H1 (cell line): Measurements from ENCODE around the gene HOXB7. TPM values are rescaled to one million over a fixed set of nuclear protein-coding genes. Genes with fewer than 3 reads are reported as not detected.
A peak's percentile ranks its signal among the peaks of the same experiment; 100 is the strongest.

ENCODE experiments used
- CTCF ChIA-PET: fragments of 300-600 bp; sonication (Branson Sonifier 250); formaldehyde crosslinking; loops from one replicate; lab custom pipeline; 2021; ENCODE audit not compliant: partially characterized antibody; lab: Charles Lee
- POLR2A ChIA-PET: fragments of 300-600 bp; sonication (Branson Sonifier 250); formaldehyde crosslinking; loops from one replicate; lab custom pipeline; 2021; ENCODE audit warnings: inconsistent platforms; ENCODE audit not compliant: partially characterized antibody; lab: Charles Lee
- DNase-seq, 2 experiments: peaks; one replicate each; pipeline versions ENCODE4 v3.0.0 to v3.0.0-alpha.2; 2010 to 2022; ENCODE audit warnings: low spot score in 2 of 2, low read depth in 1 of 2, mixed read lengths in 1 of 2
- FAIRE-seq: peaks from 2 replicates; lab custom pipeline; 2011; peaks lifted over from hg19 to GRCh38; lab: Jason Lieb, UNC
- H2AFZ ChIP-seq: 2 replicates; pipeline ENCODE4 v1.8.1; 2012; ENCODE audit warnings: low read length, inconsistent platforms
- H2AK5ac ChIP-seq: 2 replicates; pipeline ENCODE4 v1.6.1; 2013; ENCODE audit warnings: low read depth, low read length
- H2BK120ac ChIP-seq: replicated peaks from 2 replicates; pipeline ENCODE3; 2013; ENCODE audit warnings: low read depth, low read length, inconsistent platforms
- H2BK12ac ChIP-seq: 2 replicates; pipeline ENCODE4 v1.6.1; 2013; ENCODE audit warnings: low read depth, low read length
- H2BK15ac ChIP-seq: 2 replicates; pipeline ENCODE4 v1.6.1; 2013; ENCODE audit warnings: low read length
- H2BK20ac ChIP-seq: 2 replicates; pipeline ENCODE4 v1.6.1; 2013; ENCODE audit warnings: low read length
- H2BK5ac ChIP-seq: 2 replicates; pipeline ENCODE4 v1.6.1; 2013; ENCODE audit warnings: low read depth, low read length
- H3K14ac ChIP-seq: 2 replicates; pipeline ENCODE4 v1.6.1; 2013; ENCODE audit warnings: inconsistent platforms; ENCODE audit not compliant: insufficient read length
- H3K18ac ChIP-seq: 2 replicates; pipeline ENCODE4 v1.6.1; 2013; ENCODE audit warnings: low read length; ENCODE audit errors: extremely low read depth
- H3K23ac ChIP-seq: 2 replicates; pipeline ENCODE4 v1.6.1; 2013; ENCODE audit warnings: inconsistent platforms; ENCODE audit not compliant: insufficient read length
- H3K23me2 ChIP-seq: 2 replicates; pipeline ENCODE4 v1.6.1; 2013; ENCODE audit warnings: low read depth, low read length
- H3K27ac ChIP-seq: 2 replicates; pipeline ENCODE4 v1.6.1; 2011; ENCODE audit warnings: low read depth, low read length, inconsistent platforms
- H3K27me3 ChIP-seq, 4 experiments: replicated peaks in 1 of 4; 1 replicate in 1 of 4; 2 replicates in 3 of 4; pipeline versions ENCODE4 v1.6.1 to v1.8.1; 2011 to 2013; ENCODE audit warnings: low read length in 3 of 4, mild to moderate bottlenecking in 3 of 4, inconsistent platforms in 2 of 4, mixed read lengths in 2 of 4, moderate library complexity in 1 of 4; ENCODE audit not compliant: control insufficient read depth in 3 of 4, insufficient read depth in 3 of 4; ENCODE audit errors: extremely low read depth in 1 of 4
- H3K36me3 ChIP-seq, 4 experiments: 2 replicates each; pipeline versions ENCODE4 v1.6.1 to v1.8.1; 2011 to 2013; ENCODE audit warnings: mild to moderate bottlenecking in 4 of 4, low read length in 3 of 4, moderate library complexity in 2 of 4, control low read depth in 1 of 4, inconsistent platforms in 1 of 4; ENCODE audit not compliant: insufficient read depth in 4 of 4, control insufficient read depth in 2 of 4
- H3K4ac ChIP-seq: replicated peaks from 2 replicates; pipeline ENCODE3; 2013; ENCODE audit warnings: low read length, low read depth, mixed read lengths, inconsistent platforms; ENCODE audit not compliant: insufficient read length
- H3K4me1 ChIP-seq, 4 experiments: replicated peaks in 1 of 4; 1 replicate in 1 of 4; 2 replicates in 3 of 4; pipeline versions ENCODE4 v1.6.1 to v1.8.1; 2011 to 2013; ENCODE audit warnings: low read length in 3 of 4, inconsistent platforms in 2 of 4, mixed read lengths in 1 of 4; ENCODE audit not compliant: insufficient read depth in 4 of 4, control insufficient read depth in 3 of 4
- H3K4me2 ChIP-seq, 2 experiments: 2 replicates each; pipeline versions ENCODE4 v1.6.1 to v1.8.1; 2011 to 2013; ENCODE audit warnings: low read depth in 2 of 2, low read length in 2 of 2, control low read depth in 1 of 2, inconsistent platforms in 1 of 2, mild to moderate bottlenecking in 1 of 2; ENCODE audit not compliant: insufficient read depth in 1 of 2
- H3K4me3 ChIP-seq, 4 experiments: fragments of 200-600, 300-600 bp in 1 of 4; sonication (generic), shearing (Covaris generic), sonication (Bioruptor Twin) in 1 of 4; 2 replicates each; pipeline versions ENCODE4 v1.5.1 to v1.8.1; 2011 to 2016; ENCODE audit warnings: low read length in 4 of 4, low read depth in 3 of 4, control low read depth in 2 of 4, inconsistent platforms in 2 of 4, mild to moderate bottlenecking in 2 of 4, mixed read lengths in 1 of 4, moderate library complexity in 1 of 4; ENCODE audit not compliant: insufficient read depth in 2 of 4; ENCODE audit errors: extremely low read depth in 1 of 4
- H3K56ac ChIP-seq: replicated peaks from 2 replicates; pipeline ENCODE3; 2013; ENCODE audit warnings: low read depth, mild to moderate bottlenecking, mixed read lengths, low read length, inconsistent platforms; ENCODE audit not compliant: insufficient read length
- H3K79me1 ChIP-seq: 2 replicates; pipeline ENCODE4 v1.6.1; 2013; ENCODE audit warnings: low read depth, low read length, control low read depth
- H3K79me2 ChIP-seq, 2 experiments: 2 replicates each; pipeline versions ENCODE4 v1.6.1 to v1.8.1; 2012 to 2013; ENCODE audit warnings: low read length in 2 of 2, mild to moderate bottlenecking in 2 of 2, inconsistent platforms in 1 of 2; ENCODE audit not compliant: insufficient read depth in 2 of 2, control insufficient read depth in 1 of 2
- H3K9ac ChIP-seq, 4 experiments: replicated peaks in 1 of 4; 1 replicate in 1 of 4; 2 replicates in 3 of 4; pipeline versions ENCODE4 v1.6.1 to v1.8.1; 2011 to 2013; ENCODE audit warnings: low read depth in 3 of 4, low read length in 3 of 4, control low read depth in 2 of 4, mild to moderate bottlenecking in 2 of 4, moderate library complexity in 2 of 4, inconsistent platforms in 1 of 4; ENCODE audit errors: extremely low read depth in 1 of 4
- H3K9me3 ChIP-seq, 2 experiments: 2 replicates each; pipeline versions ENCODE4 v1.6.1 to v1.8.1; 2012 to 2013; ENCODE audit warnings: mild to moderate bottlenecking in 2 of 2, moderate library complexity in 2 of 2, control low read depth in 1 of 2, inconsistent platforms in 1 of 2, low read depth in 1 of 2, low read length in 1 of 2, mixed read lengths in 1 of 2; ENCODE audit not compliant: insufficient read depth in 2 of 2
- H4K20me1 ChIP-seq, 2 experiments: replicated peaks in 1 of 2; 2 replicates each; pipeline versions ENCODE3 to v1.8.1; 2011 to 2013; ENCODE audit warnings: inconsistent platforms in 2 of 2, low read length in 2 of 2, mild to moderate bottlenecking in 1 of 2; ENCODE audit not compliant: insufficient read depth in 2 of 2, control insufficient read depth in 1 of 2
- H4K5ac ChIP-seq: 2 replicates; pipeline ENCODE4 v1.6.1; 2013; ENCODE audit warnings: low read length, low read depth, mixed read lengths, inconsistent platforms; ENCODE audit not compliant: insufficient read length
- H4K8ac ChIP-seq: 2 replicates; pipeline ENCODE4 v1.8.0; 2013; ENCODE audit warnings: mild to moderate bottlenecking, moderate library complexity, low read length, inconsistent platforms; ENCODE audit not compliant: insufficient read depth; ENCODE audit errors: extremely low read depth
- H4K91ac ChIP-seq: replicated peaks from 2 replicates; pipeline ENCODE3; 2013; ENCODE audit warnings: low read length, mixed read lengths, inconsistent platforms; ENCODE audit not compliant: insufficient read length
- CHD2 ChIP-seq: IDR thresholded peaks from 2 replicates; pipeline ENCODE4 v1.6.1; 2012; ENCODE audit warnings: low read length, improper control_type of control experiment
- EZH2 ChIP-seq: fragments of 200-600 bp; sonication (generic); IDR thresholded peaks from 2 replicates; pipeline ENCODE4 v1.7.1; 2012; ENCODE audit warnings: low read depth, mild to moderate bottlenecking, moderate library complexity, low read length, inconsistent platforms; ENCODE audit not compliant: severe bottlenecking
- JUN ChIP-seq: IDR thresholded peaks from 2 replicates; pipeline ENCODE4 v1.6.1; 2011; ENCODE audit warnings: low read depth, mild to moderate bottlenecking, improper control_type of control experiment, low read length
- SUZ12 ChIP-seq: fragments of 200-600 bp; sonication (generic); IDR thresholded peaks from 2 replicates; pipeline ENCODE4 v1.6.1; 2012; ENCODE audit warnings: mild to moderate bottlenecking, inconsistent platforms, low read length, moderate library complexity, mixed read lengths
- WGBS, 2 experiments: shearing (Covaris generic) in 1 of 2; methylation state at CpG; one replicate each; pipeline versions ENCODE4 v1.1.6 to v1.1.7; 2013 to 2015; ENCODE audit warnings: low lambda C conversion rate in 2 of 2, mixed read lengths in 2 of 2, inconsistent platforms in 1 of 2, low coverage in 1 of 2, missing lambda C conversion rate in 1 of 2; ENCODE audit not compliant: insufficient replicate concordance in 2 of 2, insufficient coverage in 1 of 2, insufficient read length in 1 of 2; ENCODE audit errors: extremely low coverage in 1 of 2, missing lambda C conversion rate in 1 of 2; 5-methylcytosine and 5-hydroxymethylcytosine counted together
- polyA plus RNA-seq, 7 experiments: library from polyadenylated mRNA; depleted of rRNA in 3 of 7; stranded (reverse) in 5 of 7; unstranded in 2 of 7; fragments of >200 nt in 5 of 7; fragments of 200-250 nt in 2 of 7; gene quantifications; 1 replicate in 5 of 7; 2 replicates in 1 of 7; 4 replicates in 1 of 7; pipeline versions ENCODE4 v1.2.1 to v1.2.3, GENCODE V29; 2011 to 2013; ENCODE audit warnings: missing spikeins in 2 of 7, mixed read lengths in 2 of 7
- total RNA-seq: library from RNA; stranded (reverse); fragmentation: NEBNext Ultra II Directional; extraction: Animal tissue kit (Norgen Biotek cat#: 25700); gene quantifications from 2 replicates; pipeline ENCODE4 v1.2.1, GENCODE V29; 2021

The HOXB7 gene
- total and polyA plus RNA-seq, 2 of the 8 experiments (the other 6 are each of a cell fraction or from before 2014, with no cell fraction given): not detected

DNA sequence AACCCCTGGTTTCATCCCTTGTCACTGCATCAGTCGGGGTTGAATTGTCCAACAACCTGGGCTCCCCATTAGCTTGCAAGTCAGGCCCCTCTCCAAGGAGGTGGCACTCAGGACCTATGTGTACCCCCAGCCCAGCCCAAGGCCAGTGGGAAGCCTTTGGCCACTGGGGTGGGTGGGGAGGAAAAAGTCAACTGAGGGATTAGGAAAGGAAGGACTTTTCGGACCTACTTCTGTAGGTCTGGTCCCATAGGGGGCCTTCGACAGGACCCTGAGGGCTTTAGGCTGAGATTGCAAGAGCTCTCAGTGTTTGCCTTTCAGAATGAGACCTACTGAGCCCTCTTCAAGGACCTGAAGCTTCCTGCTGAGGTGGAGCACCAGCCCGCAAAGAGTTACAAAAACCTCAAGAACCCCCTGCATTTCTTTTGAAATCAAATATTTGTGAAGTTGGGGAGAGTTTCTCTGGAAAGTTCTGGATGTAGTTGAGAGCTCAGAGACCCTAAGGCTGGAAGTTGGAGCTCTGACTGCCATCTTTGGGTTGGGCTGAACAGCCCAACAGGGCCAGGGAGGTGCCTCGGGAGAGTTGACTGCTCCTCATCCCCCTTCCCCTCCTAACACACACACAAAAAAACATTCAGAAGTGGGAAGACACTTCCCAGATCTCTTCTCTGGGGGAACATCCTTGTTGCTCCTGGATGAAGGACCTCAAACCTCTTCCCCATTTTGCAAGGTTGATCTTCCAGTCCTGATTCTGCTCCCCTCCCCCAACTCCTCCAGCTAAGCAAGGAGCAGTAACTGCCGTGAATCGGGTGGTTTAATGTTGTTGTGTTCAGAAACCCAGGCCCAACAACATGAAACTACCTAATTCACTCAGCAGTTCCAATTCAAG, 21.1 kb upstream of the HOXB7 start:
- TF ChIP-seq CHD2 (no peak), EZH2 (peak; percentile 49), JUN (no peak), SUZ12 (peak; percentile 67)
- no peak overlapping the region for H2BK120ac ChIP-seq
- no peak overlapping the region for H3K4ac ChIP-seq
- CTCF ChIA-PET: interaction anchor here (0.7 to 1.9 kb wide), 14 partner anchors 9 to 247 kb away, joined by 3 to 5 read pairs (median 3); no protein-coding TSS in a partner anchor
- H3K4me1 ChIP-seq: peaks cover 0 to 5% (median 2%) of the 10 kb centered on the region in 4 experiments; a peak in 4 of 7 replicates
- H2BK12ac ChIP-seq: peak overlapping the region; percentile 68
- H3K14ac ChIP-seq: no peak overlapping the region
- no peaks in the 10 kb centered on the region for H3K79me1 ChIP-seq
- H2BK20ac ChIP-seq: no peak overlapping the region
- no peak overlapping the region for H4K8ac ChIP-seq
- no peak overlapping the region for H2BK5ac ChIP-seq
- H3K18ac ChIP-seq: peak overlapping the region; percentile 48; the same call in 1 of the 2 replicates
- H3K4me2 ChIP-seq: no peak overlapping the region
- H2AK5ac ChIP-seq: peak overlapping the region; percentile 65; the same call in 1 of the 2 replicates
- no peak overlapping the region for H4K5ac ChIP-seq
- WGBS, 2 experiments: 28% methylated on average over 7 of the region's 7 CpGs; no CpG with 5 or more reads in 1 of the 2 experiments
- no peak for FAIRE-seq
- no peak overlapping the region for H3K4me3 ChIP-seq
- no peak overlapping the region for H2AFZ ChIP-seq
- H3K56ac ChIP-seq: no peak overlapping the region
- no peaks in the 10 kb centered on the region; a peak in 1 of 8 replicates for H3K36me3 ChIP-seq
- H3K9me3 ChIP-seq: no peaks in the 10 kb centered on the region
- 0 out of 2 replicates have a peak, but pooled peaks cover 2% of the 10 kb centered on the region for H3K23me2 ChIP-seq
- H3K9ac ChIP-seq: no peak overlapping the region
- no peak overlapping the region for H4K91ac ChIP-seq
- no peak overlapping the region for H3K27ac ChIP-seq
- H3K79me2 ChIP-seq: no peaks in the 10 kb centered on the region
- no peak overlapping the region for H2BK15ac ChIP-seq
- DNase-seq: no peak
- peaks cover 97 to 100% (median 99%) of the 10 kb centered on the region in 4 experiments for H3K27me3 ChIP-seq
- POLR2A ChIA-PET: interaction anchor here (0.7 to 1.0 kb wide), 2 partner anchors 9 to 107 kb away, joined by 3 read pairs; no protein-coding TSS in a partner anchor
- no peak overlapping the region for H3K23ac ChIP-seq
- peaks cover 44 to 45% of the 10 kb centered on the region in 2 experiments for H4K20me1 ChIP-seq
